Measurements from ENCODE around the gene PLD6. TPM values are rescaled to one million over a fixed set of nuclear protein-coding genes. Genes with fewer than 3 reads are reported as not detected.

PLD6 gene
- total RNA-seq, 3 donors from 2014 or later (not counting 1 experiment from before 2014, with no cell fraction given): 0.45 to 1.7 (median 0.84) TPM

DNA sequence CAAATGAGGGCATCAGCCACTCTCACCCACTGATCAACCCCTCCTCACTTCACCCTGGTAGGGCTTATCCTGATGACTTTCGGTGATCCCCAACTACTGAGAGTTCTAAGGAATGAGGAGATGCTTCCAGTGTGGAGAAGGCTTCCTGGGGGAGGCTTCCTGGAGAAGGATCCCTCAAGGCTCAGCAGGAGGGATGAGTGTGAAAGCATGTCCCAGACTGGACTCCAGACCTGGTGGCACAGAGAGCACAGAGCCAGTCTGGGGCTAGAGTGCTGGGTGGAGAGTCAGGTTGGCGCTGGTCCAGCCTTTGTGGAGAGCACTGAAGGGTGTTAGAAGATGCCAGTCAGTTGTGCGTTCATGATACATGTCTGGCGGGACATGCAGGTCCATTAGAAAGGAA is 53.7 kb downstream of the PLD6 start:
- Histone ChIP-seq H3K27me3 (ENCODE audit: control insufficient read depth, insufficient read depth, low read length) (no peaks in the 10 kb centered on the region), H3K36me3 (ENCODE audit: control insufficient read depth, insufficient read depth, low read length) (peaks cover 73% of the 10 kb centered on the region), H3K9me3 (ENCODE audit: control insufficient read depth, insufficient read depth, low read length) (no peaks in the 10 kb centered on the region), H3K27ac (ENCODE audit: low read length) (no peak overlapping the region), H3K4me1 (ENCODE audit: control insufficient read depth, insufficient read depth, low read length) (peaks cover 25% of the 10 kb centered on the region), H3K4me3 (ENCODE audit: low read length) (no peak overlapping the region)
- H3K9me3 Mint-ChIP-seq: no peaks in the 10 kb centered on the region
- H3K4me1 Mint-ChIP-seq: peaks cover 21 to 34% of the 10 kb centered on the region in 2 donors
- DNase-seq (no peak), ATAC-seq (no peak)
- intact Hi-C loops (cut with micrococcal nuclease): no loop called here
- WGBS (ENCODE audit: insufficient coverage): 90% methylated on average over 4 of the region's 4 CpGs
- H3K36me3 Mint-ChIP-seq: peaks cover 12% of the 10 kb centered on the region
- H3K27me3 Mint-ChIP-seq (ENCODE audit: low read depth in 2 of 2): no peaks in the 10 kb centered on the region
- H3K27ac Mint-ChIP-seq: peak overlapping the region in 1 of 2 donors; percentile 57
- TF ChIP-seq, protein P1, sequence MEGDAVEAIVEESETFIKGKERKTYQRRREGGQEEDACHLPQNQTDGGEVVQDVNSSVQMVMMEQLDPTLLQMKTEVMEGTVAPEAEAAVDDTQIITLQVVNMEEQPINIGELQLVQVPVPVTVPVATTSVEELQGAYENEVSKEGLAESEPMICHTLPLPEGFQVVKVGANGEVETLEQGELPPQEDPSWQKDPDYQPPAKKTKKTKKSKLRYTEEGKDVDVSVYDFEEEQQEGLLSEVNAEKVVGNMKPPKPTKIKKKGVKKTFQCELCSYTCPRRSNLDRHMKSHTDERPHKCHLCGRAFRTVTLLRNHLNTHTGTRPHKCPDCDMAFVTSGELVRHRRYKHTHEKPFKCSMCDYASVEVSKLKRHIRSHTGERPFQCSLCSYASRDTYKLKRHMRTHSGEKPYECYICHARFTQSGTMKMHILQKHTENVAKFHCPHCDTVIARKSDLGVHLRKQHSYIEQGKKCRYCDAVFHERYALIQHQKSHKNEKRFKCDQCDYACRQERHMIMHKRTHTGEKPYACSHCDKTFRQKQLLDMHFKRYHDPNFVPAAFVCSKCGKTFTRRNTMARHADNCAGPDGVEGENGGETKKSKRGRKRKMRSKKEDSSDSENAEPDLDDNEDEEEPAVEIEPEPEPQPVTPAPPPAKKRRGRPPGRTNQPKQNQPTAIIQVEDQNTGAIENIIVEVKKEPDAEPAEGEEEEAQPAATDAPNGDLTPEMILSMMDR (IDR thresholded peaks at IDR 0.05): no peak
- H3K4me3 Mint-ChIP-seq: no peak overlapping the region

GRCh38 chr17:17151962-17152361 is 54.2 kb downstream of the PLD6 start:
- peaks cover 12% of the 10 kb centered on the region for H3K36me3 Mint-ChIP-seq
- H3K4me1 Mint-ChIP-seq: peaks cover 21 to 34% of the 10 kb centered on the region in 2 donors
- Histone ChIP-seq H3K4me1 (ENCODE audit: control insufficient read depth, insufficient read depth, low read length) (peaks cover 25% of the 10 kb centered on the region), H3K27ac (ENCODE audit: low read length) (no peak overlapping the region), H3K36me3 (ENCODE audit: control insufficient read depth, insufficient read depth, low read length) (peaks cover 73% of the 10 kb centered on the region), H3K27me3 (ENCODE audit: control insufficient read depth, insufficient read depth, low read length) (no peaks in the 10 kb centered on the region), H3K4me3 (ENCODE audit: low read length) (no peak overlapping the region), H3K9me3 (ENCODE audit: control insufficient read depth, insufficient read depth, low read length) (no peaks in the 10 kb centered on the region)
- no peaks in the 10 kb centered on the region for H3K9me3 Mint-ChIP-seq
- peak in 2 of 3 donors; percentile 42 to 46 for ATAC-seq
- peak in 1 of 2 donors; percentile 27 for DNase-seq
- H3K27me3 Mint-ChIP-seq (ENCODE audit: low read depth in 2 of 2): no peaks in the 10 kb centered on the region
- no peak overlapping the region for H3K4me3 Mint-ChIP-seq
- intact Hi-C loops (cut with micrococcal nuclease): no loop called here
- H3K27ac Mint-ChIP-seq: peak overlapping the region; percentile 57 to 58
- WGBS (ENCODE audit: insufficient coverage): 31% methylated on average over 8 of the region's 8 CpGs
- TF ChIP-seq, protein P1 (IDR thresholded peaks at IDR 0.05): no peak

DNA sequence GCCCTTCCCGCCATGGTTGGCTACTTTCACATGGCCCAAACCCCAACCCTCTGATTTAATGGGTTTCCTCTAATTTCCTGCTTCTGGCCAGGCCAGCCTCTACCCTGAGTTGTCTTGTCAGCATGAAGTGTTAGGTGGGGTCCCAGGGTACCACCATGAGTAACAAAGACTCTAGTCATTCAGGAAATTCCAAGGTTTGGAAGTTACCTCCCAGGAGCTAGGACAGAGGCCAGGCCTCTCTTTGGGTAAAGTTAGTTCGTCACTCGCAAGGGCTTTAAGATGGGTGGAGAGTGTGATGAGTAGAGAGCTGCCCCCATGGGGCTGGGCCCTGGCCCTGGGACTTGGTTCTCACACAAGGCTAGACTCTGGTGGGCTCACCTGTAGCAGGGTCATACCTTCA is 54.6 kb downstream of the PLD6 start:
- H3K27ac ChIP-seq (ENCODE audit: low read length): no peak overlapping the region
- Mint-ChIP-seq H3K9me3 (no peaks in the 10 kb centered on the region), H3K4me1 (peaks cover 25 to 38% of the 10 kb centered on the region in 2 donors), H3K27me3 (ENCODE audit: low read depth in 2 of 2) (no peaks in the 10 kb centered on the region), H3K36me3 (peaks cover 12% of the 10 kb centered on the region), H3K27ac (peak overlapping the region; percentile 29 to 58), H3K4me3 (no peak overlapping the region)
- no peak for DNase-seq
- WGBS (ENCODE audit: insufficient coverage): 95% methylated on average over 3 of the region's 3 CpGs
- peaks cover 25% of the 10 kb centered on the region for H3K4me1 ChIP-seq (ENCODE audit: control insufficient read depth, insufficient read depth, low read length)
- H3K4me3 ChIP-seq (ENCODE audit: low read length): no peak overlapping the region
- no peak for ATAC-seq
- peaks cover 75% of the 10 kb centered on the region for H3K36me3 ChIP-seq (ENCODE audit: control insufficient read depth, insufficient read depth, low read length)
- no peaks in the 10 kb centered on the region for H3K27me3 ChIP-seq (ENCODE audit: control insufficient read depth, insufficient read depth, low read length)
- no peaks in the 10 kb centered on the region for H3K9me3 ChIP-seq (ENCODE audit: control insufficient read depth, insufficient read depth, low read length)
- TF ChIP-seq, protein P1 (IDR thresholded peaks at IDR 0.05): no peak
- intact Hi-C loops (cut with micrococcal nuclease): no loop called here

DNA sequence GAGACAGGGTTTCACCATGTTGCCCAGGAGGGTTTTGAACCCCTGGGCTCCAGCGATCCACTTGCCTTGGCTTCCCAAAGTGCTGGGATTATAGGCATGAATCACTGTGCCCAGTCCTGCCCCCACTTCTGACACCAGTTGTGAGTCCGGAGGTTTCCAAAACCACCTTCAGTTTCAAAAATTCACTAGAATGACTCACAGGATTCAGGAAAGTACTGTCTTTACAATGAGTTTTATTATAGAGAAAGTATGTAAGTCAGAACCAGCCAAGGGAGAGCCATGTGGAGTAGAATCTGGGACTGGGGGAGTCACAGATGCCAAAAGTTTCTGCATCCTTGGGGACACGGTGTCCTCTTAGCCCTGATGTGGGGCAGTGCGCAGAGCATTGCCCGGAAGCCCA is 55.1 kb downstream of the PLD6 start:
- 94% methylated on average over 5 of the region's 5 CpGs for WGBS (ENCODE audit: insufficient coverage)
- intact Hi-C loops (cut with micrococcal nuclease): no loop called here
- Histone ChIP-seq H3K27me3 (ENCODE audit: control insufficient read depth, insufficient read depth, low read length) (no peaks in the 10 kb centered on the region), H3K4me3 (ENCODE audit: low read length) (no peak overlapping the region), H3K4me1 (ENCODE audit: control insufficient read depth, insufficient read depth, low read length) (peaks cover 25% of the 10 kb centered on the region), H3K9me3 (ENCODE audit: control insufficient read depth, insufficient read depth, low read length) (no peaks in the 10 kb centered on the region), H3K27ac (ENCODE audit: low read length) (no peak overlapping the region), H3K36me3 (ENCODE audit: control insufficient read depth, insufficient read depth, low read length) (peaks cover 75% of the 10 kb centered on the region)
- TF ChIP-seq, protein P1 (IDR thresholded peaks at IDR 0.05): no peak
- H3K27me3 Mint-ChIP-seq (ENCODE audit: low read depth in 2 of 2): no peaks in the 10 kb centered on the region
- peaks cover 12% of the 10 kb centered on the region for H3K36me3 Mint-ChIP-seq
- H3K9me3 Mint-ChIP-seq: no peaks in the 10 kb centered on the region
- DNase-seq: no peak
- H3K4me3 Mint-ChIP-seq: no peak overlapping the region
- peaks cover 26 to 41% of the 10 kb centered on the region in 2 donors for H3K4me1 Mint-ChIP-seq
- no peak for ATAC-seq
- peak overlapping the region; percentile 29 to 58 for H3K27ac Mint-ChIP-seq

Data from natural killer cell (primary cell).